ENCODE results near the gene ZBTB7C. TPM values are rescaled to one million over a fixed set of nuclear protein-coding genes. Genes with fewer than 3 reads are reported as not detected.

ZBTB7C gene
- total and polyA plus RNA-seq, 8 donors, result 3.0 to 47.8 (median 19.3) TPM

- H3K27me3 ChIP-seq, result no peaks in the 10 kb centered on the region
- no peaks in the 10 kb centered on the region for H3K9me3 ChIP-seq
- no peaks in the 10 kb centered on the region for H3K36me3 ChIP-seq
- intact Hi-C loops (cut with DNase I; ENCODE audit: low total_unique reads), result no loop called here
- H3K4me1 ChIP-seq, result peaks cover 15 to 29% (median 23%) of the 10 kb centered on the region in 4 donors
- DNase-seq, result no peak
- H3K4me3 ChIP-seq, result no peak overlapping the region
- no peak overlapping the region for H3K27ac ChIP-seq
- 77 to 91% (median 89%) methylated on average over 14 to 15 of the region's 15 CpGs for WGBS, 5 donors
- TF ChIP-seq CTCF (IDR thresholded peaks at IDR 0.05), result no peak
- TF ChIP-seq POLR2A (IDR thresholded peaks at IDR 0.05), result no peak
- no peak for TF ChIP-seq POLR2AphosphoS5 (IDR thresholded peaks at IDR 0.05)
- TF ChIP-seq EP300 (IDR thresholded peaks at IDR 0.05), result no peak
Measured at GRCh38 chr18:48149020-48149685, 260.0 kb downstream of the ZBTB7C start.

GRCh38 chr18:48142994-48143393, 266.2 kb downstream of the ZBTB7C start:
- H3K4me1 ChIP-seq, result peaks cover 19 to 46% (median 38%) of the 10 kb centered on the region in 4 donors
- 50 to 79% (median 78%) methylated on average over 1 of the region's 1 CpG for WGBS, 5 donors
- no peaks in the 10 kb centered on the region for H3K36me3 ChIP-seq
- no peak for TF ChIP-seq POLR2AphosphoS5 (IDR thresholded peaks at IDR 0.05)
- TF ChIP-seq CTCF (IDR thresholded peaks at IDR 0.05), result no peak
- TF ChIP-seq EP300 (IDR thresholded peaks at IDR 0.05), result no peak
- TF ChIP-seq POLR2A (IDR thresholded peaks at IDR 0.05), result no peak
- DNase-seq, result no peak
- H3K27ac ChIP-seq, result no peak overlapping the region
- H3K9me3 ChIP-seq, result no peaks in the 10 kb centered on the region
- intact Hi-C loops (cut with DNase I; ENCODE audit: low total_unique reads), result no loop called here
- peaks cover 0 to 7% (median 0%) of the 10 kb centered on the region in 3 donors for H3K27me3 ChIP-seq
- H3K4me3 ChIP-seq, result no peak overlapping the region

DNA sequence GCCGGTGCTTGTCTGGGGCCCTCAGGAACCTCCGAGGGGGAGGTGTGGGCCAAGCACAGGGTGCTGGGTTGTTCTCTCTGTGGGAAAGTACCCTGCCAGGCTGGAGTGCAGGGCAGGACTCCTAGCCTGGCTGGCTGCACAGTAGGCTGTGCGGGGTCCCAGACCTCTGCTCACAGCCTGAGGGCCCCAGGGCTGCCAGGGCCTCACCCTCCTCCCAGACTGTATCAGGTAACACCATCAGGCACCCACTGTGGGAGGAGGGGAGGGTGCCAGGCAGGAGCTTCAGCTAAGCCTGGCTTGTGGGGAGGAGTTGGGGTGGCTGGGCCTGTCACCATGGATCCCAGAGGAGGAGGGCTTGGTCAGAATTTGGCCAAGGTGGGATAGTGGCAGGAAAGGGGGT, 266.8 kb downstream of the ZBTB7C start:
- H3K4me1 ChIP-seq, result peaks cover 19 to 52% (median 45%) of the 10 kb centered on the region in 4 donors
- H3K27me3 ChIP-seq, result peaks cover 0 to 13% (median 0%) of the 10 kb centered on the region in 3 donors
- DNase-seq, result no peak
- H3K36me3 ChIP-seq, result no peaks in the 10 kb centered on the region
- intact Hi-C loops (cut with DNase I; ENCODE audit: low total_unique reads), result no loop called here
- 35 to 70% (median 64%) methylated on average over 2 to 3 of the region's 3 CpGs for WGBS, 5 donors
- H3K27ac ChIP-seq, result no peak overlapping the region
- H3K4me3 ChIP-seq, result no peak overlapping the region
- H3K9me3 ChIP-seq, result no peaks in the 10 kb centered on the region
- no peak for TF ChIP-seq CTCF (IDR thresholded peaks at IDR 0.05)
- no peak for TF ChIP-seq POLR2AphosphoS5 (IDR thresholded peaks at IDR 0.05)
- TF ChIP-seq POLR2A (IDR thresholded peaks at IDR 0.05), result no peak
- no peak for TF ChIP-seq EP300 (IDR thresholded peaks at IDR 0.05)

- Histone ChIP-seq H3K9me3 (no peaks in the 10 kb centered on the region), H3K27me3 (peaks cover 0 to 28% (median 14%) of the 10 kb centered on the region in 3 donors), H3K36me3 (no peaks in the 10 kb centered on the region), H3K4me3 (no peak overlapping the region), H3K4me1 (peaks cover 28 to 69% (median 60%) of the 10 kb centered on the region in 4 donors), H3K27ac (peak overlapping the region; percentile 75 to 90 (median 87))
- TF ChIP-seq CTCF (IDR thresholded peaks at IDR 0.05) (no peak), POLR2AphosphoS5 (IDR thresholded peaks at IDR 0.05) (no peak), POLR2A (IDR thresholded peaks at IDR 0.05) (no peak), EP300 (IDR thresholded peaks at IDR 0.05) (no peak)
- 87 to 96% (median 93%) methylated on average over 10 of the region's 10 CpGs for WGBS, 5 donors
- intact Hi-C loops (cut with DNase I; ENCODE audit: low total_unique reads), result no loop called here
- no peak for DNase-seq
Measured at GRCh38 chr18:48140731-48141130, 268.5 kb downstream of the ZBTB7C start.
